NCI-H1105 (cell line): ENCODE data around the gene PEX3.

Experiments used
- DNase-seq: peaks from one replicate; lab custom pipeline; 2025; lab: John Stamatoyannopoulos, UW

The PEX3 gene, protein sequence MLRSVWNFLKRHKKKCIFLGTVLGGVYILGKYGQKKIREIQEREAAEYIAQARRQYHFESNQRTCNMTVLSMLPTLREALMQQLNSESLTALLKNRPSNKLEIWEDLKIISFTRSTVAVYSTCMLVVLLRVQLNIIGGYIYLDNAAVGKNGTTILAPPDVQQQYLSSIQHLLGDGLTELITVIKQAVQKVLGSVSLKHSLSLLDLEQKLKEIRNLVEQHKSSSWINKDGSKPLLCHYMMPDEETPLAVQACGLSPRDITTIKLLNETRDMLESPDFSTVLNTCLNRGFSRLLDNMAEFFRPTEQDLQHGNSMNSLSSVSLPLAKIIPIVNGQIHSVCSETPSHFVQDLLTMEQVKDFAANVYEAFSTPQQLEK

GRCh38 chr6:143450453-143451371 lies at the start of gene PEX3, which contains the start of gene ADAT2:
Gene PEX3, plus strand, starts transcription at chr6:143450805. Its CDS starts 238 bp downstream, at chr6:143451043.
Gene ADAT2, minus strand, starts transcription at chr6:143450695. Its CDS starts 37 bp downstream, at chr6:143450658.
- DNase-seq, result peak; percentile 92

DNA sequence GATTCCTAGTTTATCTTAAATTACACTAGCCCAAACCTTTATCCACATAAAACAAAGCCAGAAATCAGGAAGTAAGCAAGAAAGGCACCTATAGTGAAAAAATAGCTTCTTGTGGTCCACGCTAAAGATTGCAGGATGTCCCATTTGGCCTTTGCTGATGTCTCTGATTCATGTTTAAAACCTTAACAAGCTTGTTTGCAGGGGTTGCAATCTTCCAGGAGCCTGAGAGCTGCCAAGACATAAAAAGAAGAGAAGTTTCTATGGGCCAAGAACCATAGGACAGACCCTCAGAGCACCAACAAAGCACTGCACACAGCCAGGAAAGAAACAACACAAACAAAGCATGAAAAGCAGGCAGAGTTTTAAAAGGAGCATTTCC lies 49.5 kb upstream of the PEX3 start:
- no peak for DNase-seq

DNA sequence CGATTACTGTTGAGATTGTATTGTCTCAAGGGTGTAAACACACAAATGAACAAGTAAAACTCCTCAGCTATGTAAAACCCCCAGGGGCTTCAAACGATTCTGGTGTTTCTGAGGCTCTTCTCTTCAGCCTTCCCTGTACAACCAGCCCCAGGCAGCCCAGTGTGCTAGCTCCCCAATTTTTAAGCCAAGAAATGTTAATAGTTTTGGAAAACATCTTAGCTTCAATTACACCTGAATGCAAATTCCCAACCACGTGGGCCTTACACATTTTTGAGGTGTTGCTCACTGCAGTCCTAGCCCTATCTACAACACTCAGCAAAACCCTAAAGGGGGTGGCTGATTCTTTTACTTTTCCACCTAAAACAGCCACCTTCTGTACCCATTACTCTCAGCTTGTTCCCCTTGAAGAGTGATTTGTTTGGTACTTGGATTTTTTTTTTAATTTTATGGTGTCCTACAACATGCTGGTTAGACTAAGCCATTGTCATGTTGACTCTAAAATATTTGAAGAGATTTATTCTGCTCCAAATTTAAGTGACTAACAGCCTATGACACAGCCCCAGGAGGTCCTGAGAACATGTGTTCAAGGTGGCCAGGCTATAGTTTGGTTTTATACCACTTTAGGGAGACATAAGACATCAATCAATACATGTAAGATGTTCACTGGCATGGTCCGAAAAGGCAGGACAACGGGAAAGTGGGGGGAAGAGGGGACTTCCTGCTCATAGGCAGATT lies 48.8 kb upstream of the PEX3 start:
- DNase-seq, result no peak

GRCh38 chr6:143402721-143403336 lies 47.8 kb upstream of the PEX3 start:
- no peak for DNase-seq

DNA sequence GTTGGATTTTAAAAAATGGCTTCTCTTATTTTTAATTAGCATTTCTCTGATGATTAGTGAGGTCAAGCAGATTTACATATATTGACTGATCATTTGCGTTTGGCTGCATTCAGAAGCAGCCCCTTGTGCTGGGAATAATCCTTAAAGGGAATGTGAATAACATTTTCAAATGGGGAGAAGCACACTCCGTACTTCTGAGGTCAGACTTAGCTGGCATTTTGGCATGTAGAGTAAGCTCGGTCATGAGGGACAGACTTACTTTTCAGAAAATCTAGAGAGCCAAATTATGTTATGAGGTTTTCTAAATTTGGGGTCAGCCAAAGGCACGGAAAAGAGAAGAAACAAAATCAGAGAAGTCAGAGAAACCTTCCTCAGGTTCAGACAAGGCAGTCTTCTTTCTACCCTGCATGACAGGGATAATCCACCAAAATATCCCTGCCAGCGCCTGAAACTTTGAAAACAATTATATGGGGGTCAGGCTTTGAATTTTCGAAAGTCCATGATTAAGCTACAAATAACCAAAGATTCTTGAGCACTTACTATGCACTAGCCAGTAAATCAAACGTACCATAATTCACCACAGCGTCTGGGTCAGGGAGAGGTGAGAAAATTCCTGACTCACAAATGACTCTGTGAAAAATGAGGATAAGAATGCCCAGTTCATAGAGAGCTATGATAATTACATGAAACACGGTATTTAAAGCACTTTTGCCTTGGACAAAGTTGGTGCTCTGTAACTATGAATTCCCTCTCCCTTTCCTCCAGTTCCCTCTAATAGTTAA lies 45.0 kb upstream of the PEX3 start:
- no peak for DNase-seq

GRCh38 chr6:143406673-143407072 lies 43.9 kb upstream of the PEX3 start:
- no peak for DNase-seq

DNA sequence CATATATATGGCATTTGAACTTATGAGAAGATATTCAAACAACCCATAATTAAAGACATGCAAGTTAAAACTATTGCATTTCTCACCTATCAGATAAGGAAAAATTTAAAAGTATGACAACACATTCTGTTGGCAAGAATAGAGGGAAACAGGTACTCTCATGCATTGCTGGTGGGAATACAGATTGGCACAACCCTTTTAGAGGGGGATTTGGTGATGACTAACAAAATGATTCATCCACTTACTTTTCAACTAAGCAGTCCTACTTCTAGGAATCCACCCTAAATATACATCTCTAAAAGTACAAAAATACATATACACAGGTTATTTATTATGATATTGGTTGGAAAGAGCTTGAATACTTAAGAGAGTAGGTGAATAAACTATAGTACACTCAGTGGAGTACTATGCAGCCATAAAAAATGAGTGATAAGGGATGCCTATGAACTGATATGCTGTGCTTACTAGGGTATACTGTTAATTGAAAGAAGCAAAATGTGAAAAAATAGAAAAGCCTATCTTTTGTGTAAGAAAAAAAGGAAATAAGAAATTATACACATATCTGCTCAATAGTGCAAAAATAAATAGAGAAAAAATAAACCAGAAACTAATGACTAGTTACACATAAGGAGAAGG lies 42.3 kb upstream of the PEX3 start:
- no peak for DNase-seq

DNA sequence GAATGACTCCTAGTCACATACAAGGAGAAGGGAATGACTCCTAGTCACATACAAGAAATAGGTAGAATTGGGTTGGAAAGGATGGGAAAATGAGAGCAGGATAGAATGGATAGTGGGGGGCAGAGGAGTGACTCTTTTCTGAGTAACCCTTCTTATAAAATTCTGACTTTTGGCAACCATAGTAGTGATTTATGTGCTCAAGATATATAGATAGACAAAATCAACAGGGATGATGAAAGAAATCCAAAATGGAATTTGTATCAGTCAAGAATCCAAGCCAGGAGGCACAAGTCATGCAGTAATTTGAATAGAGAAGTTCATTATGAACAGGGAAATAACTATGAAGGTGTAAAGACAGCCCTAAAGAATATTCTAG lies 41.8 kb upstream of the PEX3 start:
- DNase-seq, result no peak

DNA sequence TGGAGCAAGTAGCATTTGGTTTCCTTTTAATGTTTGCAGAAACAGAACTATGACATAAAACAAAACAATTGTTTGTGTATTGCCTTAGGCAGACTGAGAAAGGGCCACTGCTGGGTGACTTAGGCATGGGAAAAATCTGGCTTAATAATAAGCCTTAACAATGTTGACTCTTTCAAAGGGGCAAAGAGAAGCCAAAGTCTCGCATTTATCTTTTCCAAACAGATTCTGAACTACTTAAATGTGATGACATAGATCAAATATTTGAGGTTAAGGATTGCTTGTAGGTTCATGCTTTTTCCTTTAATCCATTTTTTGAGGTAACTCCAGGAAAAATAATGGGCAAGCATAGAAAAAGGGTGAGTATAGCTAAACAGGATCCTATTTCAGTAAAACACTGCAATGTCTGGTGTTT lies 39.7 kb upstream of the PEX3 start:
- no peak for DNase-seq

GRCh38 chr6:143414769-143415168 lies 35.8 kb upstream of the PEX3 start:
- no peak for DNase-seq

DNA sequence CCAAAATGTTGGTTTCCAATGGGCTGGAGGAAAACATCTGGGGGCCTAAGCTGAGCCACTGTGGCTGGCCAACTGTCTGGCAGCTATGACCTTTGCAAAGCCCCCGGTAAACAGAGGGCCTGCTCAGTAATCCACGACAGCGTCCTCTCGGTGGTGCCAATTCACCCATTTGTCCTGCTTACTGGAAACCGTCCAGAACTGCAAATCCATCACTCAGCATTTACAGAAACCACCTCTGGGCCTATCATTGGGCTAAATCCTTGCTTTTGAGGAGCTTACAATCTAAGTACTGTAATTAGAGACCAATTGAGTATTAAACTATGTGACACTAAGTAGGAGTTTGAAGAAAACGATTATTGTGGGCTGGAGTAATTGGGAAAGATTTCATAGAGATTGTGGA lies 31.1 kb upstream of the PEX3 start:
- DNase-seq, result no peak

DNA sequence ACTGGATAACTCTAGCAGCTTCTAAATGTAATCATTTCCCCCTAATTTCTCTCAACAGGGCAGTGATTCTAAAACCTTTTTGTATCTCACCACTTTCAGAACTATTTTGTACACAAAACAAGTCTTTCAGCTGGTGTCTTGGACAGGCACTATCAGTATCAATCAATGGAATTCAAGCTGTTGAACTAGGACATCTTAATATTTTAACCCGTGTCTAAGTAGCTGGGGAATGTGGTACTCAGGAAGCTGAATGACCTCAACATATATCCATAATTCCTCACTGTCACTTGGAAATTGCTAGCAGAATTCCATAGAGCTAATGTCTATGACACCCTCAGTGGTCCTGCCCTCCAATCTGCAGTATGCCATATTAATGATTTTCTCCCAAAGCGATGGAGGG lies 24.6 kb upstream of the PEX3 start:
- DNase-seq, result no peak

DNA sequence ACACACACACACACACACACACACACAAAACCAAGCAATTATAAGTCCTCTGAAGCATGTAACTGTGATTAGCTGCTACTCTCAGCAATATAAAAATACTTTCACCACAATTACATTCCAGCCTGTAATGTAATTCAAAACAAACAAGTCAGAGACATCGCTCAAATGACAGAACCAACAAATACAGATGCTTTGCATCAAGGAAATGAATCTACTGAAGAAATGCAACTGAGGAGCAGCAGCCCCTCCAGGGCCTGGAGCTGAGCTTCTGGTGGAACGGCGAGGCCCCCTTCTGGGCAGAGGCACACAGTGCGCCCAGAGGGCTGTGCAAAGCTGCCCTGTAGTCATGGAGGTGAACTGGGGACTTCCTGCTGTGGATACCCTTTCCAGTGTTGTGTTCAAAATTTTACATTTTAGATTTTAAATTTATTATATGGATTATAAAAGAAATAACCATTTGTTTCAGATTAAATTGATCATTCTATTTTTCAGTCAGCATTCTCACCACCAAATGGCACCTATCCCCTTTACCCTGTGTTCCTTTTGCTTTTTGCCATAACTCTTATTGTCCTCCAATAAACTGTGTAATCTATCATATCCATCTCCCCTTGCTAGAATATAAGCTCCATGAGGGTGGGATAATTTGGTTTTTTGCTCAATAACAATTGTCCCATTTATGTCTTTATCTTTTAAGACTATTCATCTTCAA lies 23.3 kb upstream of the PEX3 start:
- DNase-seq, result peak; percentile 54

- DNase-seq, result no peak
These were observed 20.6 kb upstream of the PEX3 start for GRCh38 chr6:143429970-143430369.

- DNase-seq, result no peak
These were observed 19.4 kb upstream of the PEX3 start for GRCh38 chr6:143431226-143431625.

GRCh38 chr6:143432588-143432987 lies 18.0 kb upstream of the PEX3 start:
- no peak for DNase-seq

- no peak for DNase-seq
These were observed 9.6 kb upstream of the PEX3 start for GRCh38 chr6:143441010-143441409.

GRCh38 chr6:143441680-143442545 lies 8.7 kb upstream of the PEX3 start:
- no peak for DNase-seq

DNA sequence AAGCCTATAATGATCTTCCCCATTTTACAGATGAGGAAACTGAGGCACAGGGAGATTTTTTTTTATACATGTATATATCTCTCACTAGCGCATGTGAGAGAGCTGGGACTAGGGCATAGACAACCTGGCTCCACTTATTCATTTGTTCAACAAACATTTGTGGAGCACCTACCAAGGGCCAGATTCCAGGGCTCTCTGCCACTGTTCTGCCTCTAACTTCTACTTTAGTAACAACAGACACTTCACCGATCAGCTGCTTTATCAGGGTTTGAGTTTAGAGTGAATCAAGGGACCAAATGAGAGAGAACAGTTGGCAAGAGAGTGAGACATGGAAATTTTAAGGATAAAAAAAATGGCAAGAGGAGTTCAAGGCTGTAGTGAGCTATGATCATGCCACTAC lies 7.5 kb upstream of the PEX3 start:
- DNase-seq, result no peak
